KBM-7 (cell line): ENCODE data around the gene EN1.

ENCODE experiments used
- DNase-seq: peaks from one replicate; pipeline ENCODE4 v3.0.0-alpha.2; 2015
- in situ Hi-C: fragments of 300-500 bp; cut with MboI; formaldehyde crosslinking; loops from 2 replicates; pipeline ENCODE4 v1.14.3; 2020; ENCODE audit warnings: low sequenced_read_pairs, low pct_unique_long_range_greater_than_20kb, mixed read lengths

Gene EN1

GRCh38 chr2:118832791-118833715 is 14.4 kb downstream of the EN1 start:
- no peak for DNase-seq
- in situ Hi-C loops = no loop called here

GRCh38 chr2:118832071-118832790 is 15.2 kb downstream of the EN1 start:
- no peak for DNase-seq
- in situ Hi-C loops = no loop called here

GRCh38 chr2:118830881-118831280 is 16.6 kb downstream of the EN1 start:
- DNase-seq = no peak
- in situ Hi-C loops = no loop called here

GRCh38 chr2:118830118-118830517 is 17.3 kb downstream of the EN1 start:
- in situ Hi-C loops = no loop called here
- DNase-seq = no peak

- in situ Hi-C loops = no loop called here
Measured at GRCh38 chr2:118826093-118826492, 21.4 kb downstream of the EN1 start.

GRCh38 chr2:118823633-118824032 is 23.8 kb downstream of the EN1 start:
- in situ Hi-C loops = no loop called here
- DNase-seq = no peak

More at GRCh38 chr2:118826093-118826492, 21.4 kb downstream of the EN1 start:
- no peak for DNase-seq

GRCh38 chr2:118822572-118822971 is 24.9 kb downstream of the EN1 start:
- no peak for DNase-seq
- in situ Hi-C loops = no loop called here

- in situ Hi-C loops = no loop called here
- no peak for DNase-seq
Measured at GRCh38 chr2:118822015-118822414, 25.4 kb downstream of the EN1 start.

GRCh38 chr2:118817469-118817868 is 30.0 kb downstream of the EN1 start:
- in situ Hi-C loops = no loop called here
- no peak for DNase-seq

- no peak for DNase-seq
- in situ Hi-C loops = no loop called here
Measured at GRCh38 chr2:118816669-118817068, 30.8 kb downstream of the EN1 start.

- in situ Hi-C loops = no loop called here
- DNase-seq = no peak
Measured at GRCh38 chr2:118815731-118816130, 31.7 kb downstream of the EN1 start.

GRCh38 chr2:118815314-118815713 is 32.1 kb downstream of the EN1 start:
- in situ Hi-C loops = no loop called here
- no peak for DNase-seq

- DNase-seq = no peak
- in situ Hi-C loops = no loop called here
Measured at GRCh38 chr2:118814368-118814767, 33.1 kb downstream of the EN1 start.

GRCh38 chr2:118813601-118814339 is 33.7 kb downstream of the EN1 start:
- DNase-seq = no peak
- in situ Hi-C loops = no loop called here

GRCh38 chr2:118813111-118813510 is 34.3 kb downstream of the EN1 start:
- in situ Hi-C loops = no loop called here
- DNase-seq = no peak

GRCh38 chr2:118812552-118812951 is 34.9 kb downstream of the EN1 start:
- in situ Hi-C loops = no loop called here
- DNase-seq = no peak

- DNase-seq = no peak
- in situ Hi-C loops = no loop called here
Measured at GRCh38 chr2:118811514-118812115, 35.8 kb downstream of the EN1 start.

- in situ Hi-C loops = no loop called here
- no peak for DNase-seq
Measured at GRCh38 chr2:118810766-118811165, 36.7 kb downstream of the EN1 start.

GRCh38 chr2:118808429-118808809 is 39.0 kb downstream of the EN1 start:
- DNase-seq = no peak
- in situ Hi-C loops = no loop called here
